Cardiac septum (tissue), 1 donor: ENCODE results near the gene JTB. TPM values are rescaled to one million over a fixed set of nuclear protein-coding genes. Genes with fewer than 3 reads are reported as not detected.
"Not testable (repeated sequence)": the region's sequence is repeated elsewhere in the genome, so short reads cannot be mapped to it uniquely, and the experiment has no call there.

Experiments
- DNase-seq: peaks from one replicate; pipeline ENCODE4 v3.0.0-alpha.2; 2020; ENCODE audit warnings: low spot score
- intact Hi-C: fragments of 100-400 bp; cut with DNase I; formaldehyde crosslinking; loops from one replicate; pipeline ENCODE4 v1.14.0; 2022
- long read RNA-seq: library from polyadenylated mRNA; unstranded; transcript quantifications from one replicate; pipeline ENCODE4 v2.0.0, GENCODE V29; 2021
- total RNA-seq: library from RNA; stranded (reverse); fragmentation: NEBNext Ultra II Directional; extraction: Animal tissue kit (Norgen Biotek cat#: 25700); gene quantifications from one replicate; pipeline ENCODE4 v1.2.1, GENCODE V29; 2021
- donor health status: DM: no; HTN: no; CAD: no.

The JTB gene
- 61.7 TPM for total RNA-seq
- long read RNA-seq, transcript JTB-203 (4 exons, 1,216 nt) = minor isoform, 6 of 93 reads
- long read RNA-seq, transcript JTB-201 (5 exons, 1,287 nt) = major isoform, 76 of 93 reads
- long read RNA-seq, partial matches to known transcripts = 1 of 93 reads
- long read RNA-seq, other reads (novel, unspliced or antisense) = 10 of 93 reads

DNA sequence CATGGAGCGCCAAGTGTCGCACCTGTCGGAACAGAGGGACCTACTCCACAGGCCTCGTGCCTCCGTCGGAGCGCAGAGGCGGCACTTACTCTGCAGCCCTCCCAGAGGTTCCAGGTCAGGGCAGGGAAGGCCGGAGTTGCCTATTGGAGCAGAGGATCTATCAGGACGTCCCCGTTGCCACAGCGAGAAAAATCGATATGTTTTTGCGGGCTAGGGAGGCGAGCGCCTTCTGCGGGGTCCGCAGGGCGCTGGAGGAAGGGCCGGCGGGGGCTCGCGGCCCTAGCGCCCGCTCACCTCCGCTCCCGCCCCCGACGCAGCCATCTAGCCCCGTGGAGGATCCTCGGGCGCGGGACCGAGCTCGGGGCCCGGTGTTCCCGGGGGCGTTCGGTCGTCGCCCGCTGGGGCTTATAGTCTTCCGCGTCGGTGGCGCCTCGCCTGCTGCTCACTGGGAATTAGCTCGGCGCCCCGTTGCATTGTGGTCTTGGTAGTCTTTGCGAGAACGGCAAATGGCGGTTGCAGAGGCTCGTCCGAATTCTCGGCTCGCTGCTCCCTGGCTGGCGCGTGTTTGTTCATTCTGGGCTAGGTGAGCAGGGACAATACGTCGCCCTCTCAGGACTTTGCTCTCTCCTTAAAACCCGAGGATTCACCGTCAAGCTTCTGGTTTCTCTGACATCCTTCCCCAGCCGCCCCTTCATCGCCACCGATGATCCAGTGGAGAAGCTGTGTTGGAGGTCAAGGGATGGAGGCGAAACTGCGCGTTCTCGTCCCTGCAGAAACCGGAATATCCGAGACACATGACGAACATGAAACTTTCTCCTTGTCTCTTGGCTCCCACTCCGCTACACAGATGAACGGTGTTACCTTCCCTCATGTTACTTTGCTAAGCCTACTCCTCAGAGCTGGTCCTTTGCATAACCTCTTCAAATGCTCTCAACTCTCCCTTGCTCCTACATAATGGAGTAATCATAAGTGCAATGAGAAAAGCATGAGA is at the start of gene JTB:
Gene JTB, minus strand, starts transcription at position 425 of the 991 bp plus-strand sequence. Its CDS starts 422 bp downstream, at position 3.
- DNase-seq = peak; percentile 97
- intact Hi-C loops = loop anchor here (1.0 to 5.0 kb wide), 3 partner anchors 10 to 305 kb away; partner anchors contain the start of genes CREB3L4, CRTC2 and ILF2

DNA sequence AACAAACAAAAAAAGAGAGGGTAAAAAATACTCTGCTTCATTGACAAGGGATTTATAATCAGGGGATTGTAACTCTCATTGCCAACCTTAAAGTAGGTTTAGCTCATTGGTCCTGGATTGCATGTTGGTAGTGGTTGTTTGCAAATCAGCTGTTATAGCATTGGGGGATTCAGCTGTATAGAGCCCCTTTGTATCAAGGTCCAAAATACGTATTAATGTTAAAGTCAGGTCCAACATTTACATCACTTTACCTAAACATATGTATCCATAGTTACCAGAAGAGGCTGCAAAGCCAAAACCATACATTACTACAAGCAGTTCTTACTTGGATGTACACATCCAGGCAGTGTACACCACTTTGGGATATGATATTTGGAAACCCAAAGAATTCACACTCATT is 42.5 kb upstream of the JTB start:
- intact Hi-C loops = no loop called here
- DNase-seq = no peak

DNA sequence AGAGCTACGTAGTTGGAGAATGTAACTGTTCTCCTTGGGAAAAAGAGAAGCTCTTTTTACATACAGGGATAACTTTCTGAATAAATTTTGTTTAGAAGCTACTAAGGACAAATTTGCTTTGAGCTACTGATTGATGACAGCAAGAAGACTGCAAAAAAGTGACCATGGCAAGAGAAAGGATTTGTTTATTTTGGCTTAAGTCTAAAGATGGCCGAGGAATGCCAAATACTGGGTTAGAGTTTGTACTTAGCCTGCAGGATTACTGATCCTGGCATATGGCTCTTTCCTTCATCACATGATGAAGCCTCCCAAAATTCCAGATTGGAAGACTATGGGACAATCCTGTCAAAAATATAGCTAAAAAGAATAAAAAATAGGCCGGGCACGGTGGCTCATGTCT is 41.8 kb upstream of the JTB start:
- intact Hi-C loops = no loop called here
- no peak for DNase-seq

DNA sequence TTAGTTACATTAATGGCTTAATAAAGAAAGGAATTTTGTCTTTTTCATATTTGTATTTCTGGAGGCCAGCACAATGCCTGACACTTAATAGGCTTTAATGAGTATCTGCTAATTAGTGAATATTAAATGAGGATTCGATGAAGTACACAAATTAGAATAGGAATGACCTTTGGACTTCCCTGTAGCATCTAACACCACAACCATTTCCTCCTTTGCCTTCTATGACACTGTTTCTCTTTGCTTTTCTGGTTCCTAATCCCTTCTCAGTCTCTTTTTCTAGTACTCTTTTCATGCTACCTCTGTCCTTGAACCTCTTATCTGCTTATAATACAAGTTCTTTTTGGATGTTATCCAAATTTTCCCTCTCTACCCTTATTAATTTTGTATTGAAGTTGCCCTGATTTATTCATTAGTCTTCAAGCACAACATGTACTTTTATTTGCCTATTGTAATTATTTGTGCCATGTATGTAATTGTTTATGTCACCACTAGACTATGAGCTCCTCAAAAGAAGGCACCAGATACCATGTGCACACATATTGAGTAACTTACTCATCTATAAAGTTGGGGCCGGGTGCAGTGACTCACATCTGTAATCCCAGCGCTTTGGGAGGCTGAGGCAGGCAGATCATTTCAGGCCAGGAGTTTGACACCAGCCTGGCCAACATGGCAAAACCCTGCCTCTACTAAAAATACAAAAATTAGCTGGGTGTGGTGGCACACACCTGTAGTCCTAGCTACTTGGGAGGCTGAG is 36.9 kb upstream of the JTB start:
- no peak for DNase-seq
- intact Hi-C loops = no loop called here

DNA sequence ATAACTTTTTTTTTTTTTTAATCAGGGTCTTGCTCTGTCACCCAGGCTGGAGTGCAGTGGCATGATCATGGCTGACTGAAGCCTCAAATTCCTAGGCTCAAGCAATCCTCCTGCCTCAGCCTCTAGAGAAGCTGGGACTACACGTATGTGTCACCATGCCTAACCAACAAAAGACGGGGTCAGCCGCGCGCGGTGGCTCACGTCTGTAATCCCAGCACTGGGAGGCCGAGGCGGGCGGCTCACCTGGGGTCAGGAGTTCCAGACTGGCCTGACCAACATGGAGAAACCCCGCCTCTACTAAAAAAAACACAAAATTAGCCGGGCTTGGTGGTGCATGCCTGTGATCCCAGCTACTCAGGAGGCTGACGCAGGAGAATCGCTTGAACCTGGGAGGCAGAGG is 35.1 kb upstream of the JTB start:
- DNase-seq, intact Hi-C loops: not testable (repeated sequence)

DNA sequence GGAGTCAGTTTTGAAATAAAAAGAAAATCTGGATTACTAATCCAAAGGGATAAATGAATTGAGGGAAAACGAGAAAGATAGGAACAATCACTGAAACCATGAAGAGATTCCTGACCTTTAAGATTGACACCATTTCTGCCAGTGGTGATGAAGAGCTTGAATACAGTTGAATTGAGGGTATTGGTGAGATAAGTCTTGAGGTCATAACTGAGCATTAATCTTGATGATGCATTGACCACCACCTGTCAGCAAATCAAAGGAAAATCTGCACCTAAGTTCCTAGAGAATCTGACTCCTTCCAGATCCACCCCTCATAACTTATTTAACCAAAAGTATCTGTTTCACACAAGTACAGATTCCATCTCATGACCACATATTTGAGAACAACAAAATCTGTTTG is 34.7 kb upstream of the JTB start:
- intact Hi-C loops = no loop called here
- DNase-seq = no peak

DNA sequence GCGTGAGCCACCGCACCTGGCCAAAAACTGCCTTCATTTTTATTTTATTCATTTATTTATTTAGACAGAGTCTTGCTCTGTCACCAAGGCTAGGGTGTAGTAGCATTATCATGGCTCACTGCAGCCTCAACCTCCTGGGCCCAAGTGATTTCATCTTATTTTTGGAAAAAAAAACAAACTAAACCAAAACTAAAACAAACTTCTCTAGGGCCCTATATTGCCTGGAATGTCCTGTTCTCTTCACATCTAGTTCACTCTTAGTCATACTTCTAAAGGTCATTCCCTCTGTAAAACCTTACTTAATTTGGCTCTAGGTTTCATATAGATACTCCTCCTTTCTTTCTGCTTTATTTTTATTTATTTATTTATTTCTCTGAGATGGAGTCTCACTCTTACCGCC is 28.7 kb upstream of the JTB start:
- intact Hi-C loops = no loop called here
- no peak for DNase-seq

DNA sequence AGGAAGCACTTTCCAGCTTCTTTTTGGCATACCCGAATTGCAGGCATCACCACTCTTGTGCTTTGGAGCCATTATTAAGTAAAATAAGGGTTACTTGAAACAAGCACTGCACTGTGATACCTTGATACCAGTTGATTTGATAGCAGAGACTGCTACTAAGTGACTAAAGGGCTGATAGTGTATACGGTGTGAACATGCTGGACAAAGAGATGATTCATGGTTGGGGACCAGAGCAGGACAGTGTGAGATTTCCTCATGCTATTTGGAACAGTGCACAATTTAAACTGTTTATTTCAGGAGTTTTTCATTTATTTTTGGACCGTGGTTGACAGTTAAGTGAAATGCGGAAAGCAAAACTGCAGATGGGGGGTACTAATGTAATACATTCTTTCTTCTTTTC is 22.9 kb upstream of the JTB start:
- intact Hi-C loops = no loop called here
- no peak for DNase-seq

DNA sequence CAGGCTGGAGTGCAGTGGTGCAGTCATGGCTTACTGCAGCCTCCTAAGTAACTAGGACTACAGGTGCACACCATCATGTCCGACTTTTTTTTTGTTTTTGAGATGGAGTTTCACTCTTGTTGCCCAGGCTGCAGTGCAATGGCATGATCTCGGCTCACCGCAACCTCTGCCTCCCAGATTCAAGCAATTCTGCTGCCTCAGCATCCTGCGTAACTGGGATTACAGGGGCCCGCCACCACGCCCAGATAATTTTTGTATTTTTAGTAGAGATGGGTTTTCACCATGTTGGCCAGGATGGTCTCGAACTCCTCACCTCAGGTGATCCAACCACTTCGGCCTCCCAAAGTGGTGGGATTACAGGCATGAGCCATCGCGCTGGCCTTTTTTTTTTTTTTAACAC is 19.4 kb upstream of the JTB start:
- intact Hi-C loops = loop anchor here (10.0 kb wide), 2 partner anchors 178 to 278 kb away; partner anchors contain the start of gene HAX1
- not testable (repeated sequence) for DNase-seq

DNA sequence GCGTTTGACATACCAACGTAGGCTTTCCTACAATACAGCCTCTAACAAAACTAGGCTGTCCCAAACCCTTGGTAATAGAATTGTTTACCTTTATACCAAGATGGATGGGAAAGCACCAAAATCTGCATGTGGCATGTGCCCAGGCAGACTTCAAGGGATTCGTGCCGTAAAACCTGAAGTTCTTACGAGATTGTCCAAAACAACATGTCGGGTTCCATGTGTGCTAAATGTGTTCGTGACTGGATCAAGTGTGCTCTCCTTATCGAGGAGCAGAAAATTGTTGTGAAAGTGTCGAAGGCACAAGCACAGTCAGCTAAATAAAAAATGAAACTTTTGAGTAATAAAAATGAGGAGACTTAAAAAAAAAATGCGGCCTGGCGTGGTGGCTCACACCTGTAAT is 18.2 kb upstream of the JTB start:
- intact Hi-C loops = loop anchor here (10.0 kb wide), 2 partner anchors 179 to 279 kb away; partner anchors contain the start of gene HAX1
- DNase-seq = no peak

DNA sequence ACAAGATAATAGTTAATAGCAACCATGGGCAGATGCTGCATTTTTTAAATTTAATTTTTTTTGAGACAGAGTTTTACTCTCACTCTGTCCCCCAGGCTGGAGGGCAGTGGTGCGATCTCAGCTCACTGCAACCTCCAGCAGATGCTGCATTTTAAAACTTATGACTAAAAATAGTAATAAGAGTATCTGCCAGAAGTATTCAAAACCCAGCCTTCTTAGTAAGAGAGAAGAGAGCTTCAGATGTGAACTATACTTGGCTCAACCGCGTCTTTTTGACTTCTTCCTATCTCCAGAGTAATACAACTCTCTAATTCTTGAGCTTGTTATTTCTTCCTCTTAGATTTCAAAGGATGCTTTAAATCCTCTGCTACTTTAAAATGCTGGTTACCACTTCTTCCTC is 17.7 kb upstream of the JTB start:
- DNase-seq = no peak
- intact Hi-C loops = loop anchor here (10.0 kb wide), 2 partner anchors 180 to 280 kb away; partner anchors contain the start of gene HAX1

DNA sequence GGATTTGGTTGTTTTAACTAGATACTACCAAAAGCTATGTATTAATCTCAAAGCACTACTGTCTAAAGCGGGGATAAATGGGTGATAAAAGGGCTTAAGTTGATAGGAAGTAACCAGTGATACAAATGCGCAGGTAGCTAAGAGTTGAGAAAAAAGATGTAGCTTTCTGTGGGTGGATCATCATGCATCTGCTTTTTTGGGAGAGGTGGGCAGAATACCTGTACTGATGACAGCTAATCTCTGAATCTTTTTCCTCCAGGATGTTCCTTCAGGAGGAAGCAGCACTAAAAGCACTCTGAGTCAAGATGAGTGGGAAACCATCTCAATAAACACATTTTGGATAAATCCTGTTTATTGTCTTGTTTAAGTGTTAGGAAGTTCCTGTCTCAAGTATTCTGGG is 14.3 kb upstream of the JTB start:
- no peak for DNase-seq
- intact Hi-C loops = loop anchor here (2.0 to 10.0 kb wide), 3 partner anchors 183 to 313 kb away; partner anchors contain the start of genes HAX1 and NPR1

DNA sequence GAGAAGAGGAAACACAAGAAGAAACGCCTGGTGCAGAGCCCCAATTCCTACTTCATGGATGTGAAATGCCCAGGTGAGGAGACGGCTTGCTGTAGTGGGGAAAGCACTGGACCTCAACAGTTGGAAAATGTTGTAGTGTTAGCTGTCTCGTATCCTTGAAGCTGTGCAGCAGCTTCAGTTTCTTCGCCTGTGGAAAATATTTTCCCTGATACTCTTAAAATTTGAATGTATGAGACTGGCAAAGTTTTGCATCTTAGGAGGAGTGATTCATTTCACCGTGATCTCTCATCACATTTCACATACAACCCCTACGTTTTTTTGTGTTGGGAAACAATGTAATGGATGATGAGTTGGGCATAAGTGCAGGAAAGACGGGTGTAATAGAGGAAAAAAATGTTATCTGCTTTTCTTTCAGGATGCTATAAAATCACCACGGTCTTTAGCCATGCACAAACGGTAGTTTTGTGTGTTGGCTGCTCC is 13.7 kb upstream of the JTB start:
- intact Hi-C loops = loop anchor here (2.0 to 10.0 kb wide), 3 partner anchors 184 to 312 kb away; partner anchors contain the start of genes HAX1 and NPR1
- DNase-seq = no peak

DNA sequence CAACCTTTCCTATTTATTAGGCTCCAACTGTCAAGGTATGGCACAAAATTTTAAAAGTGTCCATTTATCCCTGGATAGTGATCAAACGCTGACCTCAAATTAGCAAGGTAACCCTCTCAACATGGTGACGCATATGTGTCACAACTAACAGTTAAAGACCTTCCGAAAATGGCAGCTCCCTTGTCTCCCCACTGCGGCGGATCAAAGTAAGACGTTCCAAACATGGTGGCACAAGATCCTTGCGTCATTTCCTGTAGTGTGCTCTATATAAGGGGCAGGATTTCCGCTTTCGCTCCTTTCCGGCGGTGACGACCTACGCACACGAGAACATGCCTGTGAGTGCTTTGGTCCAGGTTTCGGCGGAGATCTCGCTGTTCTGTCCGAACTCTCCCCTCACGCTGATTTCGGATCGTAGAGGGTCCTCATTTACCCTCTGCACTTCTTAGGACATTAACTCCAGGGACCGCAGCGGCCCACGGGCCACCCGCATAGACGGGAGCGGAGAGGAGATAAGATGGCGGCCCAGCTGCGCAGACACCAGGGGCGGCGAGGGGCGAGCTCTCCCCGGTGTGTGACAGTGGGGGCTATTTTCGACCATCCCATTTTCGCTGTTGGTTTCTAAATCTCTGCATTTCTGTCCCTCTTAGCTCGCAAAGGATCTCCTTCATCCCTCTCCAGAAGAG is 13.1 kb upstream of the JTB start, which contains the start of gene RPS27:
Gene RPS27, plus strand, starts transcription at position 295 of the 683 bp plus-strand sequence. Its CDS starts 35 bp downstream, at position 330.
- peak; percentile 90 for DNase-seq
- intact Hi-C loops = loop anchor here (2.0 to 10.0 kb wide), 3 partner anchors 184 to 312 kb away; partner anchors contain the start of genes HAX1 and NPR1

DNA sequence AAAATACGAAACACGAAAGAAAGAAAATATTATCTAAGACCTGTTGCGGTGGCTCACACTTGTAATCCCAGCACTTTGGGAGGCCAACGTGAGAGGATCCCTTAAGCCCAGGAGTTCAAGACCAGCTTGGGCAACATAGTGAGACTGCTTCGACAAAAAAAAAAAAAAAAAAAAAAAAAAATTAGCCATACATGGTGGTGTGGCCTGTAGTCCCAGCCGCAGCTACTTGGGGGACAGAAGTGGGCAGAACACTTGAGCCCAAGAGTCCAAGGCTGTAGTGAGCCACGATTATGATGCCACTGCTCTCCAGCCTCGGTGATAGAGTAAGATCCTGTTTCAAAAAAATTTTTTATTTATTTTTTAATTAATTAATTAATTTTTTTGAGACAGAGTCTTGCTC is 10.1 kb upstream of the JTB start:
- intact Hi-C loops = loop anchor here (5.0 kb wide), 2 partner anchors 40 to 415 kb away; partner anchors contain the start of gene DENND4B
- DNase-seq = no peak

DNA sequence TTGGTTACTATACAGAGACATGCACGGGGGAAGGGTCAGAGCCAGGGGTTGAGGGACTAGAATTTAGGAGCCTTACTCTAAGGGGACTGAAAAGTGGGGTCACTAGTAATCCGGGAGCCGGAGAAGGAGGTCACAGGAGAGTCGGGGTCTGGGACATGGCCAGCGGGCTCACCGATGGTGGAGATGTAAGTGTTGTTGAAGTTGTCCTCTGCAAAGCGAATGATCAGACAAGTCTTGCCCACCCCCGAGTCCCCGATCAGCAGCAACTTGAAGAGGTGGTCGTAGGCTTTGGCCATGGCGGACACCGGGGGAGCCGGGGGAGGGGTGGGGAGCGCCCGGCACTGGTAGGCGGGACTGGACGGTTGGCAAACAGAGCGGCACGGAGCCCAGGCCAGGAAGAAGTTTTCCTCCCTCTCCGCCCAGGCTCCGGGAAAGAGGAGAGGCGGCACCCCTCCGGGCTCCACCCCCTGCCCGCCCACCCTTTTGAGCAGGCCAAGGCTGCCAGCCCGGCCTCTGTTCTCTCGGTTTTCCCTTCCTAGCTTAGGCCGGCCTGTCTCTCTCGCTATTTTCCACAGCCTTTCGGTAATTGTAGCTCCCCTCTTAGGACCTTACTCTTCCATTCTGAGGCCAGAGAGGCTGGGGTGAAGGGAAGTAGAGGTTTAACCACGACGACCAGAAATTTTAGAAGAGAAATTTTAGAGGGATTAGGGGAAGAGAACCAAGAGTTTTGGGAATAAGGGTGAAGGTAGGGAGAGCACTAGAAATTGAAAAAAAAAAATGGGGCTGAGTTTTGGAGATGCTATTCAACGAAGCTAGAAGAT is 8.7 kb upstream of the JTB start, which contains the start of gene RAB13:
Gene RAB13, minus strand, starts transcription at position 399 of the 821 bp plus-strand sequence. Its CDS starts 103 bp downstream, at position 296.
- intact Hi-C loops = loop anchor here (1.0 to 5.0 kb wide), 3 partner anchors 39 to 414 kb away; partner anchors contain the start of gene DENND4B
- peak; percentile 92 for DNase-seq

DNA sequence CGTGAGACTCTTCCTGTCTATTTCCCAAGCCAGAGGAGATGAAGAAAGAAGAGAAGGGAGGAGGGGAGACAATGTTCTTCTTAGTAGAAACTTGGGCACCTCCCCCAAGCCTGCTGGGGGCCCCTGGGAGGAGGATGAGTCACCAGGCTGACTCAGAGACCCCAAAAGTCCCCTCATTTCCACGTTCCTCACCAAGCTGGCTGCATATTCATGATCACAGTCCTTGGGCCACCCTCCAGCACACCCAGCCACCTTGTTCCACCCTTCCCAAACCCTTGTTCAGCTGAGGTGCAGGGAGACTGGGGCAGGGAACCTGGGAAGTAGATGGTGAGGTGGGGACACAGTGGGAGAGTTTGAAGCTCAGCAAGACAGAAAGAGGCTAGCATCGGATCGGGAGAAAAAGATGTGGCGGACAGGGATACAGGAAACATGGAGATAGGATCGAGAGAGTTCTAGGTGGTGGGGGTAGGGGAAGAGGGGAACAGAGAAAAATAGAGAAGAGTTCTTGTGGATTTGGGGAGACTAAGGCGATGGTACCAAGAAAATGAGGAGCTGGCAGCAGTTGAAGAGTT is 8.0 kb upstream of the JTB start:
- intact Hi-C loops = loop anchor here (5.0 kb wide), 2 partner anchors 38 to 413 kb away; partner anchors contain the start of gene DENND4B
- no peak for DNase-seq
